ENCODE data around the gene TSNAXIP1. TPM values are rescaled to one million over a fixed set of nuclear protein-coding genes. Genes with fewer than 3 reads are reported as not detected.

The TSNAXIP1 gene
- polyA plus RNA-seq, 3 donors, result 0.23 TPM; not detected in 2

DNA sequence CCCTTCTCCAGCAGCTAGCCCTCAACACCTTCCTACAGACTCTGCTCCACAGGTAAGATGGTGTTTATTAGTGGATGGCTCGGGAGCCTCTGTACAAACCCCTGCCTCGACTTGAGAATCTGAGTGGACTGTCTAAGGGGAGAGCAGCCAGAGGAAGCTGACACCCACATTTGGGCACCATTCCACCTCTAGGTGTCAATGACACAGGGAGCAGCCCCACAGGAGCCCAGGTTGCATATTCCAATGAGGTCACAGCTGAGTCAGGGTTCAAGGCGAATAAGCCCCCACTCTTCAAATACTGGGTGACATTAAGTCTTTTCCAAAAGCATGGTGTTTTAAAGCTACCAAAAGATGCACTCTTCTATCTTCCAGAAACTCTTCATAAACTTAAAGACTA, 32.2 kb upstream of the TSNAXIP1 start:
- no peak overlapping the region for H3K4me3 ChIP-seq (replicated peaks in 1 of 3; ENCODE audit: low read depth in 2 of 3, low read length in 3 of 3)
- H3K27me3 ChIP-seq (ENCODE audit: control insufficient read depth in 2 of 2, insufficient read depth in 2 of 2, low read length in 2 of 2), result no peaks in the 10 kb centered on the region
- no peak overlapping the region for H3K27ac ChIP-seq (ENCODE audit: low read depth in 1 of 2, low read length in 2 of 2)
- Mint-ChIP-seq H3K27me3 (ENCODE audit: low read depth in 3 of 3) (no peaks in the 10 kb centered on the region), H3K27ac (no peak overlapping the region), H3K9me3 (peaks cover 0 to 3% (median 0%) of the 10 kb centered on the region in 7 donors), H3K4me3 (no peak overlapping the region), H3K36me3 (peaks cover 35 to 50% of the 10 kb centered on the region in 2 donors), H3K4me1 (peaks cover 6% of the 10 kb centered on the region)
- H3K4me2 ChIP-seq (replicated peaks; ENCODE audit: extremely low read depth, low read length, poor library complexity, severe bottlenecking), result no peak overlapping the region
- intact Hi-C loops (cut with micrococcal nuclease), result no loop called here
- H3K79me2 ChIP-seq (ENCODE audit: insufficient read depth, low read length), result no peaks in the 10 kb centered on the region
- WGBS (ENCODE audit: insufficient coverage), result 100% methylated on average over 1 of the region's 3 CpGs
- H2AFZ ChIP-seq (ENCODE audit: insufficient read depth, low read depth, low read length, poor library complexity, severe bottlenecking), result no peak overlapping the region
- no peaks in the 10 kb centered on the region for H3K4me1 ChIP-seq (ENCODE audit: control insufficient read depth in 1 of 2, insufficient read depth in 2 of 2, low read length in 2 of 2)
- H3K9me3 ChIP-seq (replicated peaks in 1 of 2; ENCODE audit: control insufficient read depth in 1 of 2, insufficient read depth in 1 of 2, low read length in 2 of 2), result no peaks in the 10 kb centered on the region
- H4K20me1 ChIP-seq (ENCODE audit: insufficient read depth, low read length), result peaks cover 24% of the 10 kb centered on the region
- no peak for TF ChIP-seq CTCF (IDR thresholded peaks at IDR 0.05)
- DNase-seq, result no peak
- H3K36me3 ChIP-seq (replicated peaks in 1 of 2; ENCODE audit: control insufficient read depth in 1 of 2, insufficient read depth in 2 of 2, low read length in 2 of 2), result peaks cover 19 to 38% of the 10 kb centered on the region in 2 donors
- H3K9ac ChIP-seq (ENCODE audit: insufficient read depth, low read length, poor library complexity, severe bottlenecking), result no peak overlapping the region

DNA sequence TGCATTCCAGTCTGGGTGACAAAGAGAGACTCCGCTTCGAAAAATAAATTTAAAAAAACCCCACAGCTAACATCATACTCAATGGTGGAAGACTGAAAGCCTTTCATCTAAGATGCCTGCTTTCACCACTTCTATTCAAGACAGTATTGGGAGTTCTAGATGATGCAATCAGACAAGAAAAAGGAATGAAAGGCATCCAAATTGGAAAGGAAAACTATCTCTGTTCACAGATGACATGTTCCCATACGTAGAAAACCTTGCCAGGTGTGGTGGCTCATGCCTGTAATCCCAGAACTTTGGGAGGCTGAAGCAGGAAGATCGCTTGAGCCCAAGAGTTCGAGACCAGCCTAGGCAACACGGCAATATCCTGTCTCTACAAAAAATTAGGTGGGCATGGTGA, 31.4 kb upstream of the TSNAXIP1 start:
- H3K4me3 Mint-ChIP-seq, result no peak overlapping the region
- WGBS (ENCODE audit: insufficient coverage), result no CpG with 5 or more reads among the region's 6 CpGs

More for the DNA sequence above, 31.4 kb upstream of the TSNAXIP1 start:
- Mint-ChIP-seq H3K9me3 (peaks cover 0 to 3% (median 0%) of the 10 kb centered on the region in 7 donors), H3K36me3 (peaks cover 33 to 47% of the 10 kb centered on the region in 2 donors), H3K4me1 (peaks cover 6% of the 10 kb centered on the region), H3K27ac (no peak overlapping the region), H3K27me3 (ENCODE audit: low read depth in 3 of 3) (no peaks in the 10 kb centered on the region)
- Histone ChIP-seq H2AFZ (ENCODE audit: insufficient read depth, low read depth, low read length, poor library complexity, severe bottlenecking) (no peak overlapping the region), H4K20me1 (ENCODE audit: insufficient read depth, low read length) (peaks cover 31% of the 10 kb centered on the region), H3K4me2 (replicated peaks; ENCODE audit: extremely low read depth, low read length, poor library complexity, severe bottlenecking) (no peak overlapping the region), H3K79me2 (ENCODE audit: insufficient read depth, low read length) (no peaks in the 10 kb centered on the region), H3K36me3 (replicated peaks in 1 of 2; ENCODE audit: control insufficient read depth in 1 of 2, insufficient read depth in 2 of 2, low read length in 2 of 2) (peaks cover 14 to 33% of the 10 kb centered on the region in 2 donors), H3K9me3 (replicated peaks in 1 of 2; ENCODE audit: control insufficient read depth in 1 of 2, insufficient read depth in 1 of 2, low read length in 2 of 2) (no peaks in the 10 kb centered on the region), H3K27me3 (ENCODE audit: control insufficient read depth in 2 of 2, insufficient read depth in 2 of 2, low read length in 2 of 2) (no peaks in the 10 kb centered on the region), H3K4me1 (ENCODE audit: control insufficient read depth in 1 of 2, insufficient read depth in 2 of 2, low read length in 2 of 2) (no peaks in the 10 kb centered on the region), H3K9ac (ENCODE audit: insufficient read depth, low read length, poor library complexity, severe bottlenecking) (no peak overlapping the region), H3K27ac (ENCODE audit: low read depth in 1 of 2, low read length in 2 of 2) (no peak overlapping the region), H3K4me3 (replicated peaks in 1 of 3; ENCODE audit: low read depth in 2 of 3, low read length in 3 of 3) (no peak overlapping the region)
- intact Hi-C loops (cut with micrococcal nuclease), result no loop called here
- no peak for TF ChIP-seq CTCF (IDR thresholded peaks at IDR 0.05)
- DNase-seq, result no peak

Data from CD14-positive monocyte (primary cell).